ENCODE results near the gene KDM4C.
"Not testable (repeated sequence)": the region's sequence is repeated elsewhere in the genome, so short reads cannot be mapped to it uniquely, and the experiment has no call there.

KDM4C gene

DNA sequence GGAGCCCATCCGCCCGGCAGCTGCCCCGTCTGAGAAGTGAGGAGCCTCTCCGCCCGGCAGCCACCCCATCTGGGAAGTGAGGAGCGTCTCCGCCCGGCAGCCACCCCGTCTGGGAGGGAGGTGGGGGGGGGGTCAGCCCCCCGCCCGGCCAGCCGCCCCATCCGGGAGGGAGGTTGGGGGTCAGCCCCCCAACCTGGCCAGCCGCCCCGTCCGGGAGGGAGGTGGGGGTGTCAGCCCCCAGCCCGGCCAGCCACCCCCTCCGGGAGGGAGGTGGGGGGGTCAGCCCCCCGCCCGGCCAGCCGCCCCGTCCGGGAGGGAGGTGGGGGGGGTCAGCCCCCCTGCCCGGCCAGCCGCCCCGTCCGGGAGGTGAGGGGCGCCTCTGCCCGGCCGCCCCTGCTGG is 49.9 kb downstream of the KDM4C start:
- not testable (repeated sequence) for DNase-seq (ENCODE audit: low spot score)

DNA sequence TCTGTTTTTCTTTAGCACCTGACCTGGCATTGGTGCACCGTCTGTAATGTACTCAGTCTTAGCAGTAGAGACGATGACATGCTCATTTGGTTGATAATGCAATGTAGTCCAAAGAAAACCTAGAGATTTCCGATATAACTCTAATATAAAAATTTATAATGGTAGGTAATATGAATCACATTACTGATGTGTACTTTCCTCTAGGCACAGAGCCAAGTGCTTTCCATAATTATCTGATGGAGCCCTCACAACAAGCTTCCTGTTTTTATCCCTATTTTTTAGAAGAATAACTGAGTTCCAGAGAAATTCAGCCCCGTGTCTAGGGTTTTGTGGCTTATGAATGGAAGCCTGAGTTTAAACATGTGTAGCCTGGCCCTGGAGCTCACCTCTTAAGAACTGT is 53.7 kb downstream of the KDM4C start:
- no peak for DNase-seq (ENCODE audit: low spot score)

DNA sequence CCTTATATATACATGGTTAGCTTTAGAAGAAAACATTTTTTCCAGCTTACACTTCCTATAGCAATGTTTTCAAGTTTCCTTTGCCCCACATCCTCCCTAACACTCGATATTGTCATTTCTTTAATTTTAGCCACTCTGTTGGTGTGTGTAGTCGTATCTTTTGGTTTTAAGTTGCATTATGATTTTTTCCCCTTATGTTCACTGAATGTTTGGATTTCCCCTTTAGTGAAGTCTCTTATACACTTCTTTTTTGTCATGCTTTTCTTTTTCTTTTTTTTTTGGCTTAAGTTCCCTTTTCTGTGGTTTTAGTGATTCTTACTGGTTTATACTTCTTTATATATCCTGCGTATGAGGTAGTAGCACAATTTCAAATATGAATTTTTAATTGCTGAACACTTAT is 58.8 kb downstream of the KDM4C start:
- no peak for DNase-seq (ENCODE audit: low spot score)

DNA sequence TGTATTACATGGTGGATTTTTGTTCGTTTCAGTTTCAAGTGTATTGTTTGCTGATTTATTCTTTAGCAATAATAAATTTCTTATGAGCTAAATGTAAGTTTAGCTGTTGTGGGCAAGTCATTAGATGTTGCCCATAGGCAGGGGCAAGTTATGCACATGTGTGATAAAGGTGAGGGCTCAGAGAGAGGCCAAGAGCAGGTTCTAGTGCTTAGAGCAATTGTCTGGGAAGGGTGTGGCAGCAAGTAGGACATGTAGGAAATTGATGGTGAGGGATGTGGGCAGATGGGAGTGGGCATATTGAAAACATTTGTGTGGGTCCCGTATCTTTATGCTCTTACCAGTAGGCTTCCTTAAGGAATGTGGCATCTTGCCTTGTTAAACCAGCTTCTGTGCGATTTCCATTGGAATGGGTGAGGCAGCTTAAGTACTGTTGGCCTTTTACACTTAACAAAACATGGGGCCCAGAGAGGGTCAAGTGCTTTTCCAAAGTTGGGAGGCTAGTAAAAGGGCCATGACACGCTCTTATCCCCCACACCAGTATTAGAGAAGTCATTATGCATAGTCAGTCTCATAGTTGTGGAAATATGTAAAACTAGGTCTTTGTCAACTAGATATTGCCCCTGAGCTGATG is 60.6 kb downstream of the KDM4C start:
- no peak for DNase-seq (ENCODE audit: low spot score)

DNA sequence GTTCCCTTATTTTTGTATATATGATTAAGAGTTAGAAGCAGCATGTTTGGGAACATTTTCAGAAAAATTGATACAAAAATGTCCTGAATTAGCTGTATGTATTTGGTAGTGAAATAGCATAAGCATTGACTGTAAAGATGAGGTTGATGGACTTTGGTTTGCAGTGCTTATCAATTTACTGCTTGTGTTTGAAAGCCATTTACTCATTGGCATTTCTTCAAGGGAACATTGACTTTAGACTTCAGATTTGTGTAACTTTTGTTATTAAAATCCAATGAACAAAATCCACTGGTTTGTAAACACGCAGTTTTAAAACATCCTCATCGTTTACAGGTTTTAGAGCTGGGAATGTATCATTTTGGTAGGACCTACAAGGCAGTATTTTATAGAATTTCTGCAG is 61.3 kb downstream of the KDM4C start:
- no peak for DNase-seq (ENCODE audit: low spot score)

DNA sequence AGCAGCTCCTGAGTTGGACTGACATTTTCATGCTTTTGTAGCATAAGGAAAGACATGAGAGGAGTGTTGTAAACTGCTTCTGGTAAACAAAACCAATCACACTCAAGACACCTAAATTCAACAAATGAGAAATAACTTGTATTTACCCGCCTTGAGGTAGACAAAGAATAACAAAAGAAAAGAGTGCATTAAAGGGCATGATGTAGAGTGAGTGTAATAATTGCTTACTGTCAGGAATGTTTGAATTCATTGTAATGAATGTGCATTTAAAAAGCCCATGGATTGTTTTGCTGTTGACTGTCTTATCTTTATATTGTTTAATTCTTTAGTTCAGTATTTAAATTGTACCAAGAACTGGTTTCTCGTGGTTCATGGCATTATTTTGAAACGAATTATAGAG is 61.8 kb downstream of the KDM4C start:
- DNase-seq (ENCODE audit: low spot score): no peak

DNA sequence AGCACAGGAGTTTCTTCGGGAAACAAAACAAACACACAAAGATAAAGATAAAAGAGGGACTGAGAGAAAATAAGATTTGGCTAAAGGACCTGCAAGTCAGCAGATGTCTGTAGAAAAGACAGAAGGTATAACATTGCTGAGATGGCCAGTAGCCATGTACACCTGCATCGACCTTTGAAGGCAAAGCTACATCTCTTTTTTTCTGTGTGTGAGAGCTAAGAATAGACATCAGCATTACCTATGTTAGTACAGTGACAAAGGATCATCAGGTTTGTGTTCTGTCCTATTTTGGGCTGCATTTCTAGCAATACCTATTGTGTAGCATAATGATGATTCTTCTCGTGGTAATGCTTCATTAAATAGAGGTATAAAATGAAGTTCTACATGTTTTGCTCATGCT is 64.9 kb downstream of the KDM4C start:
- no peak for DNase-seq (ENCODE audit: low spot score)

DNA sequence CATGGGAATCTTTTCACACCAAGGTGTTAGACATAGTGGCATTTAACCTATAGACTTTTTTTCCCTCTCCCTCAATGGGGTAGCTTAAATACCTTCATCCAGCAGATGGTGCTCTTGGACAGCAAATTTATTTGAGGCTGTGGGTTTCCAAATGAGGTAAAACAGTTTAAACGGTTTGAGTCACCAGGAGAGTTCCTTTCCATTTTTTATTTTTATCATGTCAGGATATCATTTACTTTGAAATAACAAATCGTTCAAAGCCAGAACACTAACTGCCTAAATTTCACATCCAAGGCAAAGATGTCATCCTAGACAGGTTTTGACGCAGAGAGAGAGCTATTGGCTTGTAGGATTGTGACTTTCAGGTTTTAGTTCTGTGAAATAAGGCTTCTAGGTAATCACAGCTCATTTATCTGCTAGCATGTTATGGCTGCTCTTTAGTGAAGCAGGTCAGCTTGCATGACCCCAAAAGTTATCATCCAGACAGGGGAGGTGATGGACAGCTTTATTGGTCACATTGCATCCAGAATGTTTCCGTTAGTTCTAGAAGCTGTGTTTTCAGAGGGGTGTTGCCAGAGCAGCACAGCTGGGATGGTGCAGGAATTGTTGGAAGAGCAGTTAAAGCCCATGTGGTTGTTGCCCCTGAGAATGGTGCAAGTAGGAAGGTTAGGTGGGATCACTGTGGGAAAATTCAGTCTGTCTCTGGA is 69.8 kb downstream of the KDM4C start:
- DNase-seq (ENCODE audit: low spot score): peak; percentile 33

DNA sequence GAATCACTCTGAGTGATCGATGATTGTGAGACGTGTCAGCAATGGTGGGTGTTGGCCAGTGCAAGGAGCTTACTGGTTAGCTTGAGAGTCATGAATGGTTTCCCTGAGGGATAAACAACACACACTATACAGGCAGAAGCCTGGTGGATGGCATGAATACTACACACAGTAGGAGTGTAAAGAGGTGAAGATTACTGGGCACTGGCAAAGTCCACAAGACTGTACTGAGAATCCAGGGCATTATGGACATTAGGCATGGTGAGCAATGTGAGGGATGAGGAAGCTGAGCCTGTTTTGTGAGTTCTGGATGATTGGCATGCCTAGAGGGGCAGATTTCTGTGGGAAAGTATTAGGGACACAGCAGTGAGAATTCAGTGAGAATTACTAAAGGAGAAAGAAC is 71.3 kb downstream of the KDM4C start:
- DNase-seq (ENCODE audit: low spot score): no peak

DNA sequence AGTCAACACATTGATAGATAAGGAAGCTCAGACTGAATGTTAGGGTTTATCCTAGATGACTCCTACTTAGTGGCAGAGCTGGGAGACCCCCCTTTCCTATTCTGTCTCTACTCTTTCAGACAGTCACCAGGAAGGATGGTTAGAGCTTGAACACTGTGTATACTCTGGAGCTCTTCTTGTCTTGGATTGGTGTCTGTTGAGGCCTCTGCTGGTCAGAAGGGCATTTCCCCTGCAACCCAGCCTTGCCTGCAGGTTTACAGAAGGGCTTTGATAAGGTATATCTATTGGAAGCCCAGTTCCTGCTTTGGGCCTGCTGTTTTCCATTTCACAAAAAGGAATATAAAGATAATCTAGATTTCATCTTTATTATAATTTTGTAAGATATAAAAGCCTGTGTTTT is 71.8 kb downstream of the KDM4C start:
- DNase-seq (ENCODE audit: low spot score): no peak

DNA sequence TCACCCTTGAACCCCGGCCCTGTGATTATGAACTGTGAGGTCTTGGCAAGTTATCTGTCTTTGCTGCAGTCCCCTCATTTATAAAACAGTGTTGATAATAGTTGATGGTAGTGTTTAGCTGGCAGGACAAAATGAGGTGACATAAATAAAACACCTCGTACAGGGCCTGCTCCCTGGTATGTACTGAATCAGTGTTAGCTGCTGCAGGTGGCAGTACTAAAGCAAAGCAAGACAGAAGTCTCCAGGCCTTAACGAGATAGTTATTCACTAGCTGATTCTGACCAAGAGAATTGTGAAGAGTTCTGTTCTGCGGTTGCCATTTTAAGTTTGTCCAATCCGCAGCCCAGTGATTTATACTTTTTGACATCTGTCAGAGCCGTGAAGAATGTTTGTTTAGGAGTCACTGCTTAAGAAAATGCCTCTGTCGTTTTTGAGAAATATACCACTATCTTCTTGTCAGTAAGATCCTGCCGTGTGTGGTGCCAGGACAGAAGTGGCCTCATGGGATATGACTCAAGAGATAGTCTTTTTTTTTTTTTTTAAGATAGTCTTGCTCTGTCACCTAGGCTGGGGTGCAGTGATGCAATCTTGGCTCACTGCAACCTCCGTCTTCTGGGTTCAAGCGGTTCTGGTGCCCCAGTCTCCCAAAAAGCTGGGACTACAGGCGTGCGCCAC is 75.9 kb downstream of the KDM4C start:
- no peak for DNase-seq (ENCODE audit: low spot score)

DNA sequence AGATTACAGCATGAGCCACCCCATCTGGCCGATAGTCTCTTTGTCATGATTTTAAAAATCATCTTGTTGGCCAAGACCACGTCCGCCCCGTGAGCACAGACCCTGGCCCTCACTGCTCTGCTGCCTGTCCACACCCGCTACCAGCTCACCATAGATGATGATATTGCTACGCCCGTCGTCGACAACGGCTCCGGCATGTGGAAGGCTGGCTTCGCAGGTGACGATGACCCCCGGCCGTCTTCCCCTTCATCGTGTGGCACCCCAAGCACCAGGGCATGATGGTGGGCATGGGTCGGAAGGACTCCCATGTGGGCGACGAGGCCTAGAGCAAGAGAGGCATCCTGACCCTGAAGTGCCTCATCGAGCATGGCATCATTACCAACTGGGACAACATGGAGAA is 76.5 kb downstream of the KDM4C start:
- DNase-seq (ENCODE audit: low spot score): no peak

DNA sequence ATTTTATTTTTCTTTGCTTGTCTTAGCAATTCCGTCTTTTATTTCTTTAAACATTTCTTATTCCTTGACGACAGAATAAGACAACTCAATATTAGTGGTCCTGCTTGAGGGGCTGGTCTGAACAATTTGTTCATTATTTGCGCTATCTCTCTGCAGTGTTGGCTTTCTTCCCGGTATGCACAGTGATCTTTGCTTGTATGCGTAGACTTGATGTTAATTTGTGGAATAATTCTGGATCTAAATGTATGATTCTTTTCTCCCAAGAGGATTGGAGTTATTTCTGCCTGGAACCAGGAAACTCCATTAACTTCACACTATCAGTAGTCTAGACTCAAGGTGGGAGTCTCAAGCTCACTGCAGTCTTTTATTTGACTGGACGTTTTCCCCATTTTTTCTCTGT is 80.4 kb downstream of the KDM4C start:
- no peak for DNase-seq (ENCODE audit: low spot score)

DNA sequence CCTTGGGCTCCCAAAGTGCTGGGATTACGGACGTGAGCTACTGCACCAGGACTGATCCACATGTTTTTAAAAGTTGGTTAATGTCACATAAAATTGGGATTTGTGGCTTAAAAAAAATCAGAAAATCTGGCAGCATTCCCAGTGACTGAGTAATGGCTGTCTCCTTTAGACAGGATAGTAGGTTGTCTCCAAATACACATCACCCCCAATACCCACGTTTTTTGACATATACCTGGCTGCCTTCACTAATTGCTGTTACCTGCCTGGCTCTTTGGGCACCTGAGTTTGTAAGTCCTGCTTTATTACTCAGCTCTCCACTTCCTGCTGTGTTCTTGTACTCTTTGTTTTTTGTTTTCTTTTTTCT is 84.8 kb downstream of the KDM4C start:
- no peak for DNase-seq (ENCODE audit: low spot score)

DNA sequence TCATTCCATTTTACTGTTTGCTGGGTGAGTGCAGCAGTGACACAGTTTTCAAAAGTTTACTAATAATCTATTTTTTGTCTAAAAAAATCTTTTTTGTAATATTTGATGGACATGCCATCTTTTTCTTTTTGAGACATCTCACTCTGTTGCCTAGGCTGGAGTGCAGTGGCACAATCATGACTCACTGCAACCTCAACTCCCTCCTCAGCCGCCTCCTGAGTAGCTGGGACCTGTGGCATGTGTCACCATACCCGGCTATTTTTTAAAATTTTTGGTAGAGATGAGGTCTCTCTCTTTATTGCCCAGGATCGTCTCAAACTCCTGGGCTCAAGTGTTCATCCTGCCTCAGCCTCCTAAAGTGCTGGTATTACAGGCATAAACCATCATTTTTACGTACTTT is 86.0 kb downstream of the KDM4C start:
- no peak for DNase-seq (ENCODE audit: low spot score)

DNA sequence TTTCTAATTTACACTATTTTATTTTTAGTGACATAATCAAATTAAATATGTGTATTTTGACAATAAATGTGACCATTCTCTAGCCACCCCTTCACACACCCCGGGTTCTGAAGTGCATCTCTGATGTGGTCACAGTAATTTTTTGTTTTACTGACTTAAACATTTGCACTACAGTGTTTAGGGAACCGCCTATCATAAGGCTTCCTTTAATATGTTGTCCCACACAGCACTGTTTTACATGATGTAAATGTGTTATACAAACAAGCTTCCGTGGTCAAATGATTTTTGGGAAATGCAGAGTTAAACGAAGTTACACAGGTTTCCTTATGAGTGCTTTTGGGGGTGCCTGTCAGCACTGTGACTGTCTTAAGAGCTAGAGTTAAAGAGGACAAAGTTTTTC is 86.5 kb downstream of the KDM4C start:
- no peak for DNase-seq (ENCODE audit: low spot score)

DNA sequence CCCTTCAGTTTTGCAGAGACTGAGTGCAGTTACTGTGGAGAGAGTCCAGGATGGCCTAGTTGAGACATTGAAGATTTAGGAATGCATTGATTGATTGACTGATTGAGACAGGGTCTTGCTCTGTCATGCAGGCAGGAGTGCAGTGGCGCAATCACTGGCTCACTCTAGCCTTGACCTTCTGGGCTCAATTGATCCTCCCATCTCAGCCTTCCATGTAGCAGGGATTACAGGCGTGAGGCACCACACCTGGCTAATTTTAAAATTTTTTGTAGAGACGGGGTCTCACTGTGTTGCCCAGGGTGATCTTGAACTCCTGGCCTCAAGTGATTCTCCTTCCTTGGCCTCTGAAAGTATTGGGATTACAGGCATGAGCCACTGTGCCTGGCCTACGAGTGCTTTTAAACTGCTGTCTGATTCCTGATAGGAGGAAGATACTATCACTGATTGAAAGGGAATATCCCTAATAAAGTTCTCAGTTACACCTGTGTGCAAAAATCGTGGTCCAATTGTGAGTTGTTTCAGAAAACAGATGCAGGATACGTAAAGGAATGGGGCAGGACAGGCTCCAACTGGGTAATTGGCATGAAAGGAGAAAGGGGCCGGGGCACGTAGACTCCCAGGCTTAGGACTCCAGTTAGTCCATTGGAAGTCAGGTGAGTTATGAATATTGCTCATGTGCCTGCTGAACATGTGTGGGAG is 87.5 kb downstream of the KDM4C start:
- DNase-seq (ENCODE audit: low spot score): no peak

DNA sequence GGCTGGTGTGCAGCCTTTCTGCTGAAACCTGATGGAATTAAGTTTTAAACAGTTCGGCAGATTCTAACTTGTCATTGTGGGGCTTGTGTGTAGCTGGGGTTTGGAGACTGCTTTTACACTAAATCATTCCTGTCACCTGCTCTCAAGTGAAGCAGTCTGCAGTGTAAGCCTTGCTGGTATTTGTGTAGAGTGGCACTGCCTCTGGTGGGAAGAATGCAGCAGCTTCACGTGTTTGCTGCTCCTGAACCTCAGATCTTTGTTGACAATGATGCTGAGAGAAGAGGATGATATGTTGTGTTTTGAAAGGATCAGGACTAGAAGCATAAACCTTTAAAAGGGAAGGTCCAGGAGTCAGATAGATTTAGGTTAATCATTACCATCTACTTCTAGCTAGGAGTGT is 88.1 kb downstream of the KDM4C start:
- no peak for DNase-seq (ENCODE audit: low spot score)

DNA sequence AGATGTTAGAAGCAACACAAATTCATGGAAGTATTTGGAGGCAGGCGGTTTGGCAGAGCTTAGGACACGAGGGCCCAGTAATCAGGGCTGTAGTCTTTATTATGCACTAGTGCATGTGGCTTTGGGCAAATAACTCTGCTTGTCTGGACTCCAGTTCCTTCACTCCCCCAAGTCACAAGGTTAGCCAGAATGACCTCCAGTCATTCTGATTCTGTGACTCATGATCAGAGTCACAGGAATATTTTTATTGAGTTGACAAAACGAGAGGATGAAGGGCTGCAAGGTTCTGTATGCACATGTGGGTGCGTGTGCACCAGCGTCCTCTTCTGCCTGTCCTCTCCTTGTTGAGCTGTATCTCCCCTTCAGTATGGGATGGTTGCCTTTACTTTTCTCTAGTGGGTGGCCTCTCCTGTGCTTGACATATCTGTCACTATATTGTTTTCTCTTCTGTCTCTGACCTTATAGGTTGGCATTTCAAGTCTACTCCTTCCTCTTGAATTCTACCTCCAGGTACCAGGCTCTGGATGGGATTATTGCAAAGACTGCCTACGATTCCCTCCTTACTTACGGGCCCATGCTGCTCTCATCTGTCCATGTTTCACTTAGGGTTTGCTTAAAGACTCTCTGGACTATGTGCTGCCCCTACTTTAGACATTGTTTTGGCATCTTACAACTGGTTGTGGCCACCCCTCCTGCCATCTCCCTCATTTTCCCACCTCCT is 94.6 kb downstream of the KDM4C start:
- DNase-seq (ENCODE audit: low spot score): no peak

DNA sequence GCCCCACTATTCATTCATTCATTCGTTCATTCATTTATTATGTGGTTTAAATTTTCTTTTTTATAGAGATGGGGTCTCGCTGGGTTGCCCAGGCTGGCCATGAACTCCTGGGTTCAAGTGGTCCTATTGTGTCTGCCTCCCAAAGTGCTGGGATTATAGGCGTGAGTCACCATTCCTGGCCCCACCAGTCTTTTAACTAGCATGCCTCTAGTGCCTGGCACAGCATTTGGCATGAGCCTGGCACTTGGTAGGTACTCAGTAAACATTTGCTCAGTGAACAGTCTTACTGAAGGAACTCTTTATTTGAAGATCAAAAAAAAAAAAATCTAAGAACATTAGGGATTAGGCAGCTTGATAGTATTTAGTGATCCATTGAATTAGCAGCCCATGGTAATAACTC is 98.1 kb downstream of the KDM4C start:
- no peak for DNase-seq (ENCODE audit: low spot score)

DNA sequence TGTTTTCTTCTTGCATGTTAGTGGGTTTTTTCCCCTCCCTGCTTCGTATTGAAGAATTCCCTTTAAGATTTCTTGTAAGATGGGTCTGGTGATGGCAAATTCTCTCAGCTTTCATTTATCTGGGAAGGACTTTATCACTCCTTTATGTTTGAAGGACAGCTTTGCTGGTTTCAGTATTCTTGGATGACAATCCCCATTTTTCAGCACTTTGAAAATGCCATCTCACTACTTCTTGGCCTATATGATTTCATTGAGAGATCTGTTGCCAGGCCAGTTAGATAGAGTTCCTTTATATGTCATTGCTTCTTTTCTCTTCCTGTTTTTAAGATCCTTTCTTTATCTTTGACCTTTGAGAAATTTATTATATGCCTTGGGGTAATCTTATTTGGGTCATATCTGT is 106.3 kb downstream of the KDM4C start:
- DNase-seq (ENCODE audit: low spot score): no peak
